Coronary artery (tissue), 2 donors: ENCODE results near the gene ANGPTL1.
"Not testable (repeated sequence)": the region's sequence is repeated elsewhere in the genome, so short reads cannot be mapped to it uniquely, and the experiment has no call there.

Experiments
- DNase-seq: peaks from one replicate; pipeline ENCODE4 v3.0.0-alpha.2; 2017; ENCODE audit warnings: low spot score
- H3K27ac ChIP-seq, 2 donors: fragments of 200-600 bp; sonication (generic); one replicate each; pipeline ENCODE4 v1.5.1; 2016 to 2019
- H3K4me3 ChIP-seq: fragments of 200-600 bp; sonication (generic); 2 replicates; pipeline ENCODE4 v1.5.1; 2016; ENCODE audit warnings: mild to moderate bottlenecking, moderate library complexity
- CTCF ChIP-seq: fragments of 200-600 bp; sonication (generic); IDR thresholded peaks from one replicate; pipeline ENCODE4 v1.5.1; 2019; ENCODE audit warnings: antibody characterized with exemption

Gene ANGPTL1

GRCh38 chr1:178849918-178850317 is 21.0 kb downstream of the ANGPTL1 start:
- DNase-seq: no peak
- Histone ChIP-seq H3K4me3 (no peak overlapping the region), H3K27ac (no peak overlapping the region)
- TF ChIP-seq CTCF: no peak

- not testable (repeated sequence) for H3K27ac ChIP-seq, H3K4me3 ChIP-seq, DNase-seq
Observed at GRCh38 chr1:178847919-178848318, 23.0 kb downstream of the ANGPTL1 start.

DNA sequence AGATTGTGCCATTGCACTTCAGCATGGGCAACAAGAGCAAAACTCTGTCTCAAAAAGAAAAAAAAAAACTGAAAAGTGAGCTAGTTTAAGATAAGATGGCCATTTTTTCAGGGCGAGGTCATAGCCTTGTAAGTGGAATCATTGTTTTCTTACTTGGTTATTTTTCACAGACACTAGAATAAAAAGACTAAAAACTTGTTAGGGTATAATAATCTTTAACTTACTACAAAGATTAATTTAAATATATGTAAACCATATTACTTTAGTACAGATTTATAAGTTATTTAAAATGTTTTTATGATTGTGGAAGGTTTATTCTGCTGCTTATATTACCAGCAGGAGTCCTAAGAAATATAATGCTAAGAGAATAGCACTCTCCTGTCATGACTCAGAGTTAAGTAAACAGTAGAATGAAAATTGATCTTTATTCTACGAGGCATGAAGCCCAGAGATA is 23.5 kb downstream of the ANGPTL1 start:
- H3K4me3 ChIP-seq: no peak overlapping the region
- TF ChIP-seq CTCF: no peak
- no peak overlapping the region for H3K27ac ChIP-seq
- DNase-seq: no peak

DNA sequence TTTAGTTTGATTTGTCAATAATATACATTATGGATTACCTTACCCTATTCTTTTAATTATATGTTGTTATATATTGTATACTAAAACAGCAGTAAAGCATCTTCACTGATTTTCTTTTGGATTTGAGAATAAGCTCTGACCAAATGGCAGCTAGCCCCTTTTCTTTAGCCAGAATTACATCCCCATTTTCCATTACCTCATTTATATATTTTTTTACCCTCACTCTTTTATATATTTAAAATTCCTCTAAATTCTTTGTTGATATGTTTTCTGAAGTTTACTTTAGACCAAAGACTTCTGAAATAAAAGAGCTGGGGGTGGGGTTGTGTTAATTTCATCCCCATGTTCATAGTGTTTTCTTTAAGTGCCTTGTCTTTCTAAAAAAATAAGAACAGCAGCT is 24.6 kb downstream of the ANGPTL1 start:
- no peak for DNase-seq
- Histone ChIP-seq H3K27ac (no peak overlapping the region), H3K4me3 (no peak overlapping the region)
- TF ChIP-seq CTCF: no peak

GRCh38 chr1:178844436-178844835 is 26.4 kb downstream of the ANGPTL1 start:
- DNase-seq: no peak
- no peak for TF ChIP-seq CTCF
- no peak overlapping the region for H3K27ac ChIP-seq
- no peak overlapping the region for H3K4me3 ChIP-seq

DNA sequence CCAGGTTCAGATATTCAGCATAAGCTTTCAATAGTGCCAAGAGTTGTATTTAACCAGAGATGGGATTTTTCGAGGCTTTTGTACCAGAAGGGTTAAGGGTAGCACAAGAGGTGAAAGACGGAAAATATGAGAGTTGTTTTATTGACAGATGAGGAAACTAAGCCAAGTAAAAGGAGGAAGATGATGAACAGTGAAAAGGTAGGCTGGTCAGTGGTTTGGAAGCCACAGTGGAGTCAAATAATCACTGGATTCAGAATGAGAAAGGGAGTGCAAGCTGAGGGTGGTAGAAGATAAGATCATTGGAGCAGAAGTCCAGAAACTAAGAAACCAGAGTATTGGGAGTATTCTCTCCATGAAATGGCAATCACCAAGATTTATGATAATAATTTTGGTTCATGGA is 45.7 kb downstream of the ANGPTL1 start:
- no peak for DNase-seq
- TF ChIP-seq CTCF: no peak
- no peak overlapping the region for H3K27ac ChIP-seq
- no peak overlapping the region for H3K4me3 ChIP-seq

GRCh38 chr1:178821134-178821866 is 49.6 kb downstream of the ANGPTL1 start:
- no peak for TF ChIP-seq CTCF
- no peak overlapping the region for H3K4me3 ChIP-seq
- DNase-seq: no peak

More at GRCh38 chr1:178821134-178821866, 49.6 kb downstream of the ANGPTL1 start:
- H3K27ac ChIP-seq: no peak overlapping the region
